GM18867 (cell line): ENCODE measurements around the gene LRP5.
A peak's percentile ranks its signal among the peaks of the same experiment; 100 is the strongest.
"Not testable (repeated sequence)": the region's sequence is repeated elsewhere in the genome, so short reads cannot be mapped to it uniquely, and the experiment has no call there.

Experiments
- ATAC-seq: cut with Tn5 transposase; IDR thresholded peaks from one replicate; pipeline ENCODE4 v1.9.1; 2021; ENCODE audit warnings: mild to moderate bottlenecking, moderate library complexity; ENCODE audit not compliant: unreplicated experiment

The LRP5 gene

DNA sequence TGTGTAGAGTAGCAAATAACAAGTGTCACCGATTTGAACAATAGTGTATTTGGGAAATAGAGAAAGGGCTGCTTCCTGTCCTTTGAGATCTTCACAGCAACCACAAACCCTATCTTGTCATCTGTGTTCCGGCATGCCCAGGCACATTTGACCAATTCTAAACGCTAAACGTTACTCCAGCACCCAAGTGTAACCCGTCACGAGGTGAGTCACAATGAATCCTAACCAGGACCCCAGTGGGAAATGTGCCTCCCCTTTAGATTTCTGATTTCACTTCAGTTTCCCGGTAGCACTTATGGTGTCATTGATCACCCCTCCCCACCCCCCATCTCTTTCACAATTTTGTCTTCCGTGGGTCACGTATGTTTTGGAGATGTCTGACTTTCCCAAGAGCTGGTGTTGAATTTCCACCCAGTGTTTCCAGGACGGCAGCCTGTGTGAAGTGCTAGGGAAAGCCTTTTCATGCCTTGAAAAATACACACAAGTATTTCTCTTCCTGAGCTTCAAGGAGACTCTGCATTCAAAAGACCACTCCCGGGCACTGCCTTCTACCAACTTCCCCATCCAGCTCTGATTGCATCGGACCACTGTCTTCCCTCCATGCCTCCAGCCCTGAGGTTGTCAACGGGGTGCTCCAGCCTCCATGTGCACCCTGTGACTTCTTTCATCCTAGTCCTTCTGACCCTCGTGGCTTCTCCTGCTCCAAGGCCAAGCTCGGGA is 30.1 kb upstream of the LRP5 start:
- ATAC-seq: peak; percentile 64

- no peak for ATAC-seq
Measured at GRCh38 chr11:68282861-68283230, 29.5 kb upstream of the LRP5 start.

DNA sequence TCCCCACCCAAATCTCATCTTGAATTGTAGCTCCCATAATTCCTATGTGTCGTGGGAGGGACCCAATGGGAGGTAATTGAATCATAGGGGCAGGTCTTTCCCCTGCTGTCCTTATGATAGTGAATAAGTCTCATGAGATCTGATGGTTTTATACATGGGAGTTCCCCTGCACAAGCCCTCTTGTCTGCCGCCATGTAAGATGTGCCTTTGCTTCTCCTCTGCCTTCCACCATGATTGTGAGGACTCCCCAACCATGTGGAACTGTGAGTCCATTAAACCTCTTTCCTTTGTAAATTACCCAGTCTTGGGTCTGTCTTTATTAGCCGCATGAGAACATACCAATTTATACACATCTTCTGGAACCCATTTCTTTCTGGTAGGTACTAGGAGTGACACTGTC is 27.8 kb upstream of the LRP5 start:
- ATAC-seq: not testable (repeated sequence)

DNA sequence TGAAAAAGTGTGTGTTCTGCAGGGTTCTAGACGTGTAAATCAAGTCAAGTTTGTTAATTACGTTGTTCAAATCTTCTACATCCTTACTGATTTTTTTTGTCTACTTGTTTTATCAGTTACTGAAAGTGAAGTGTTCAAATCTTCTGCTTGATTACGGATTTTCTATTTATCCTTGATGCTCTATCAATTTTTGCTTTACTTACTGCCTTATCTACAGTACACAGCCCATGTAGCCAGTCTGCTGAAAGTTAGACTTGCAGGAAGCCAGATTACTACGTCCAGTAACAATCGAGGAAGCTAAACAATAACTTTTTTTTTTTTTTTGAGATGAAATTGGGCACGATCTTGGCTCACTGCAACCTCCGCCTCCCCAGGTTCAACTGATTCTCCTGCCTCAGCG is 25.0 kb upstream of the LRP5 start:
- no peak for ATAC-seq

GRCh38 chr11:68289456-68289855 is 22.9 kb upstream of the LRP5 start:
- no peak for ATAC-seq

DNA sequence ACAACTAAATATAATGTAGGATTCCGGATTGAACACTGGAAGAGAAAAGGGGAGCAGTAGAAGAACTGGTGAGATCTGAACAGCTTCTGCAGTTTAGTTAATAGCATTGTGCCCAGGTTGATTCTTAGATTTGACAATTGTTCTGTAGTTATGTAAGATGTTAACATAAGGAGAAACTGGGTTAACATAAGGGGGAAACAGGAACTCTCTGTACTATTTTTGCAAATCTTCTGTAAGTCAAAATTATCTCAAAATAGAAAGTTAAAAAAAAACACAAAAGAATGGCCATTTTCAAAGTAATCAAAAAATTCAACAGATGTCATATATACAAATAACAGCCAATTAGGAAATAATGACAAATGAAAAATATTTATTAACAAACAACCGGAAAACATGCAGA is 18.7 kb upstream of the LRP5 start:
- no peak for ATAC-seq

GRCh38 chr11:68295271-68295670 is 17.1 kb upstream of the LRP5 start:
- no peak for ATAC-seq

- no peak for ATAC-seq
Measured at GRCh38 chr11:68295940-68296339, 16.5 kb upstream of the LRP5 start.

- no peak for ATAC-seq
Measured at GRCh38 chr11:68296344-68297051, 15.9 kb upstream of the LRP5 start.

DNA sequence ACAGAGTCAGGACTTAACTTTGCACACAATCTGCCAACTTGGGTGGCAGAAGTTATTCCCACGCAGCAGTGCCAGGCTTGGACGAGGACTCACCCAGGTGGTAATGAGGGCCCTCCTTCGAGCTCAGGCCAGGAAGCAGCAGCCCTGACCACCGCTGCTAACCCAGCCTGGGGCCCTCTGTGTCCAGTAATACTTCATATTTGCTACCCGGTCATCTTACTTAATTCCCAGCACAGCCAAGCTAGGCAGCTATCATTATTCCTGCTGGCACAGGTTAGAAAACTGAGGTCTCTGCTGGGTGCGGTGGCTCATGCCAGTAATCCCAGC is 15.4 kb upstream of the LRP5 start:
- no peak for ATAC-seq

- no peak for ATAC-seq
Measured at GRCh38 chr11:68297494-68297811, 14.9 kb upstream of the LRP5 start.

GRCh38 chr11:68297812-68298658 is 14.4 kb upstream of the LRP5 start:
- peak; percentile 56 for ATAC-seq

- ATAC-seq: no peak
Measured at GRCh38 chr11:68298659-68299516, 13.5 kb upstream of the LRP5 start.

- ATAC-seq: not testable (repeated sequence)
Measured at GRCh38 chr11:68299517-68299879, 12.9 kb upstream of the LRP5 start.

DNA sequence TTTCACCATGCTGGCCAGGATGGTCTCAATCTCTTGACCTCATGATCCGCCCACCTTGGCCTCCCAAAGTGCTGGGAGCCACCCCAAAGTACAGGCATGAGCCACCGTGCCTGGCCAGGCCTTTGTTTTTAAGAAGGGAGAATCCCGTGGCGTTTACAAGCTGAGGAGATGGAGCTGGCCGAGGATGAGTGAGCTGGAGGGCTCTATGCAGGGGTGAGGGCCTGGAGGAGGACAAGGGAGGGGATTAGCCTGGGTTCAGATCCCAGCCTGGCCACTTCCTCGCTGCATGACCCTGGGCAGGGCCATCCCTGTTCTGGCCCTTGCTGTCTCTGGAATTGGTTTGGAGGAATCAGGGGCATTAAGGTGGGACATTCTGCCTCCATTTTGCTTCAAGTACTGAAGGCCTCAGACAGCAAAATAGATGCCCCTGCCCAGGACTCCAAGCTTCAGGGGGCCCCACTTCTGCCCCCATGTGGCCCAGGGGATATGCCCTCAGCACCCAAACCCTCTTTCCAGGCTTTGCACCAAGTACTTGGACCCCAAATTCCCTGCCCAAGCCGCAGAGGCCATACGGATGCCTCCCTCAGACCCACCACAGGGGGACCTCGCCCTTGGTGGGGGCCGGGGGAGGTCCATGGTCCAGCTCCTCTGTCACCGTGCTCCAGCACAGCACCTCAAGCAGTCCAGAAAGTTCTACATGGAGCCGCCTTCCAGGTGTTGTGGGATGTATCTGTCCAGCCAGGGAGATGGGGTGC is 12.1 kb upstream of the LRP5 start:
- ATAC-seq: no peak

DNA sequence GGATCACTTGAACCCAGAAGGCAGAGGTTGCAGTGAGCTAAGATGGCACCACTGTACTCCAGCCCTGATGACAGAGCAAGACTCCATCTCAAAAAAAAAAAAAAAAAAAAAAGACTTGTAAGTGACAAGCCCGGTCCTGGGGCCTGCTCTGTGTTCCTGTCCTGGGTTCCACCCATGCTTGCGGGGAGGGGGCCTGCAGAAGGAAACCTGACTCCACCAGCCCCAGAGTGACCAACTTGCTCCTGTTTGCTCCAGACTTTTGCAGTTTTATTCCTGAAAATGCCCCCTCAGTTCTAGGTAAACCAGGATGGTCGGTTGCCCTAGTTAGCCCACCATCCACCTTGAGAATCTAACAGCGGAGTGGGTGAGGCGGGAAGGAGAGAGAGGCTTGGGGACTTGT is 10.1 kb upstream of the LRP5 start:
- no peak for ATAC-seq

DNA sequence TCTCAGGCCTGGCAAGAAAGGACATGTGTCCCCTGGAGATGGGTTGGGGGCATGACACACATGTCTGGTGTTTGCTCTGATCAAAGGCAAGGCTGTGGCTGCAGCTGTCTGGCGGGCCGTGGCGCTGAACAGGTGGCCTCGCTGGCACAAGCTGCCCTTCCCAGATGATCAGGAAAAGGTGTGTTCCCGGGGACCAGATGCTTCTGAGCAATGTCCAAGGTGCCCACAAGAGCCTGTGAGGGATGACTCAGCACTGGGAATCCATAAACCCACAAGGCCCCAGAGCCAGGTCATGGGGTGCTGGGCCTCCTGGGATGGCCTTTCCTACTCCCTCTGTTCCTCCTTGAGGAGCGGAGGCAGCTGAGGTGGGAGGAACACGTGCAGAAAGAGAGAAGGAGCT is 9.7 kb upstream of the LRP5 start:
- ATAC-seq: no peak

DNA sequence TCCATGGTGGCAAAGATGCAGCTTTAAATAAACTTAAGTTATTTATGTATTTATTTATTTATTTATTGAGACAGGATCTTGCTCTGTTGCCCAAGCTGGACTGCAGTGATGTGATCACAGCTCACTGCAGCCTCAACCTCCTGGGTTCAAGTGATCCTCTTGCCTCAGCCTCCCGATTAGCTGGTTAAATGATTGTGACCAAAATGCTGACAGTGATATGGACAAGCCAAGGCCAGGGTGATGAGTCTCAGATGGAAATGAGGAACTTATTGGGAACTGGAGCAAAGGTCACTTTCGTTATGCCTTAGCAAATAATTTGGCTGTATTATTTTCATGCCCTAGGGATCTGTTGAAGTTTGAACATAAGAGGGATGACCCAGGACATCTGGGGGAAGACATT is 9.3 kb upstream of the LRP5 start:
- ATAC-seq: no peak

DNA sequence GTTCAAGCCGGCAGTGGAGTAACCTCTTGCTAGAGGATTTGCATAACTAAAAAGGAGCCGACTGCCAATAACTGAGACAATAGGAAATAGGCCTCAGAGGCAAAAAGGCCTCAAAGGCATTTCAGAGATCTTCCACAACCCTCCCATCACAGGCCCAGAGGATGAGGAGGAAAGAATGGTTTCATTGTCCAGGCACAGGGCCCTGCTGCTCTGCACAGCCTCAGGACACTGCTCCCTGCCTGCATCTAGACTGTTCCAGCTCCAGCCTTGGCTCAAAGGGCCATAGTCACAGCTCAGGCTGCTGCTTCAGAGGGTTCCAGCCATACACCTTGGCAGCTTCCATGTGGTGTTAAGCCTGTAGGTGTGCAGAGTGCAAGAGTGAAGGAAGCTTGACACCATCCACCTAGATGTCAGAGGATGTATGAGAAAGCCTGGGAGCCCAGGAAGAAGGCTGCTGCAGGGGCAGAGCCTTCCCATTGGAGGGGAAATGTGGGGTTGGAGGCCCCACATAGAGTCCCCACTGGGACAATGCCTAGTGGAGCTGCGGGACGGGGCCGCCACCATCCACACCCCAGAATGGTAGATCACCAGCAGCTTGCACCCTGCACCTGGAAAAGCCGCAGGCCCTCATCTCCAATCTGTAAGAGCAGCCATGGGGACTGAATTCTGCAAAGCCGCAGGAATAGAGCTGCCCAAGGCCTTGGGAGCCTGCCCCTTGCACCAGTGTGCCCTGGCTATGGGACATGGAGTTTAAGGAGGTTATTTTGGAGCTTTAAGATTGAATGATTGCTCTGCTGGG is 8.2 kb upstream of the LRP5 start:
- no peak for ATAC-seq

DNA sequence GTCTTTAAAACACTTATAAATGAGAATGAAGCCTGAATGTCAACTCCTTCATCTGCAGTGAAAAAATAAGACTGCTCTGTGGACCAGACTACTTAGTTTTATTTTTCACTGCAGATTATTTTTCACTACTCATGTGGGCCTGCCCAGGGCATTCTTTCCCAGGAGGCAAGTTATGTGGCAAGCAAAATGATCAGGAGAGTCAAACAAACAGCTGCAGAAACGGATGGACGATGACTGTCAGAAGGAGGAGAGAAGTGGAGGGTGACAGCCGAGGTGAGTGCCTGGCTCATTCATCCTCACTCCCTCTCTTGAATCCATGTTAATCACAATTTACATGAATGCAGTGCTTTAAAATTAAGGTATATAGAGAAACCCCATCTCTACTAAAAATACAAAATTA is 5.8 kb upstream of the LRP5 start:
- no peak for ATAC-seq
